ENCODE data around the gene THUMPD2. TPM values are rescaled to one million over a fixed set of nuclear protein-coding genes. Genes with fewer than 3 reads are reported as not detected.

THUMPD2 gene
- total and polyA plus RNA-seq, 8 donors: 9.6 to 34.6 (median 27.9) TPM

- Histone ChIP-seq H3K4me1 (peaks cover 0 to 8% of the 10 kb centered on the region in 2 donors), H3K27ac (no peak overlapping the region), H3K27me3 (no peaks in the 10 kb centered on the region), H3K9me3 (no peaks in the 10 kb centered on the region), H3K36me3 (no peaks in the 10 kb centered on the region), H3K4me3 (no peak overlapping the region)
- ATAC-seq (no peak), DNase-seq (no peak)
- intact Hi-C loops (cut with DNase I): loop anchor here in 1 of 2 donors (10.0 kb wide), 1 partner anchor 178 kb away; no protein-coding TSS in a partner anchor
- TF ChIP-seq CTCF (IDR thresholded peaks at IDR 0.05): no peak
Measured at GRCh38 chr2:39693245-39693644, 85.8 kb downstream of the THUMPD2 start.

- DNase-seq (no peak), ATAC-seq (no peak)
- Histone ChIP-seq H3K4me1 (no peaks in the 10 kb centered on the region), H3K9me3 (no peaks in the 10 kb centered on the region), H3K4me3 (no peak overlapping the region), H3K27me3 (no peaks in the 10 kb centered on the region), H3K27ac (no peak overlapping the region), H3K36me3 (no peaks in the 10 kb centered on the region)
- TF ChIP-seq CTCF (IDR thresholded peaks at IDR 0.05): no peak
- intact Hi-C loops (cut with DNase I): loop anchor here in 1 of 2 donors (10.0 kb wide), 1 partner anchor 175 kb away; no protein-coding TSS in a partner anchor
Measured at GRCh38 chr2:39689876-39690275, 89.2 kb downstream of the THUMPD2 start.

- Histone ChIP-seq H3K36me3 (no peaks in the 10 kb centered on the region), H3K27ac (no peak overlapping the region), H3K27me3 (no peaks in the 10 kb centered on the region), H3K4me3 (no peak overlapping the region), H3K9me3 (no peaks in the 10 kb centered on the region), H3K4me1 (no peaks in the 10 kb centered on the region)
- intact Hi-C loops (cut with DNase I): no loop called here
- TF ChIP-seq CTCF (IDR thresholded peaks at IDR 0.05): no peak
- ATAC-seq (no peak), DNase-seq (no peak)
Measured at GRCh38 chr2:39689272-39689841, 89.7 kb downstream of the THUMPD2 start.

GRCh38 chr2:39688181-39688580 is 90.9 kb downstream of the THUMPD2 start:
- H3K36me3 ChIP-seq: no peaks in the 10 kb centered on the region
- H3K27me3 ChIP-seq: no peaks in the 10 kb centered on the region
- no peak for TF ChIP-seq CTCF (IDR thresholded peaks at IDR 0.05)
- intact Hi-C loops (cut with DNase I): no loop called here
- DNase-seq (no peak), ATAC-seq (no peak)
- H3K4me3 ChIP-seq: no peak overlapping the region
- no peaks in the 10 kb centered on the region for H3K9me3 ChIP-seq
- H3K27ac ChIP-seq: no peak overlapping the region
- no peaks in the 10 kb centered on the region for H3K4me1 ChIP-seq

- ATAC-seq (no peak), DNase-seq (no peak)
- intact Hi-C loops (cut with DNase I): no loop called here
- no peaks in the 10 kb centered on the region for H3K36me3 ChIP-seq
- no peak overlapping the region for H3K4me3 ChIP-seq
- H3K9me3 ChIP-seq: no peaks in the 10 kb centered on the region
- no peak for TF ChIP-seq CTCF (IDR thresholded peaks at IDR 0.05)
- no peaks in the 10 kb centered on the region for H3K4me1 ChIP-seq
- no peak overlapping the region for H3K27ac ChIP-seq
- H3K27me3 ChIP-seq: no peaks in the 10 kb centered on the region
Measured at GRCh38 chr2:39686456-39686855, 92.6 kb downstream of the THUMPD2 start.

Other genes with a start within 250 kb of the THUMPD2 start
- 1 to 10 TPM; 1.4 to 1.5 TPM for gene TMEM178A, start 113.3 kb downstream of the THUMPD2 start, total RNA-seq
- gene TMEM178A, start 113.3 kb downstream of the THUMPD2 start, polyA plus RNA-seq (ENCODE audit: insufficient read length in 6 of 6): 10 to 100 TPM in 3 of 6 donors, 1 to 10 TPM in 3; 9.1 to 11.2 (median 10.3) TPM